Neural cell (in vitro differentiated cells): ENCODE measurements around the gene GIMAP8. TPM values are rescaled to one million over a fixed set of nuclear protein-coding genes. Genes with fewer than 3 reads are reported as not detected.

Experiments
- H2AFZ ChIP-seq: fragments of 200-600, 300-800 bp; sonication (generic), shearing (Covaris generic); 2 replicates; pipeline ENCODE4 v1.6.0; 2014; ENCODE audit warnings: low read depth, mild to moderate bottlenecking, antibody characterized with exemption, low read length, moderate library complexity
- H3F3A ChIP-seq: fragments of 200-600 bp; shearing (Covaris generic); 2 replicates; pipeline ENCODE4 v1.6.1; 2016; ENCODE audit warnings: mild to moderate bottlenecking, moderate library complexity, mixed read lengths, antibody characterized with exemption, low read length; ENCODE audit not compliant: insufficient read depth, poor library complexity, severe bottlenecking
- H3K27ac ChIP-seq: fragments of 200-600, 300-800 bp; sonication (generic), shearing (Covaris generic); 2 replicates; pipeline ENCODE4 v1.5.1; 2014; ENCODE audit warnings: mild to moderate bottlenecking, low read length, moderate library complexity
- H3K27me3 ChIP-seq: fragments of 300-800, 200-600 bp; sonication (generic), shearing (Covaris generic); 2 replicates; pipeline ENCODE4 v1.6.0; 2014; ENCODE audit warnings: mild to moderate bottlenecking, low read depth, low read length, moderate library complexity; ENCODE audit not compliant: insufficient read depth
- H3K36me3 ChIP-seq: fragments of 300-800, 200-600 bp; sonication (generic), shearing (Covaris generic); 2 replicates; pipeline ENCODE4 v1.5.1; 2014; ENCODE audit warnings: mild to moderate bottlenecking, antibody characterized with exemption, low read length, moderate library complexity; ENCODE audit not compliant: insufficient read depth
- H3K4me2 ChIP-seq: fragments of 300-800, 200-600 bp; sonication (generic), shearing (Covaris generic); 2 replicates; pipeline ENCODE4 v1.6.0; 2014; ENCODE audit warnings: mild to moderate bottlenecking, low read length
- H3K4me3 ChIP-seq: fragments of 300-800, 200-600 bp; sonication (generic), shearing (Covaris generic); 2 replicates; pipeline ENCODE4 v1.5.1; 2014; ENCODE audit warnings: mild to moderate bottlenecking, low read length, moderate library complexity
- H3K79me2 ChIP-seq: fragments of 200-600 bp; shearing (Covaris generic); replicated peaks from 2 replicates; pipeline ENCODE4 v1.6.0; 2014; ENCODE audit warnings: mild to moderate bottlenecking, low read length, moderate library complexity; ENCODE audit not compliant: insufficient read depth
- H3K9ac ChIP-seq: fragments of 300-800, 200-600 bp; sonication (generic), shearing (Covaris generic); 2 replicates; pipeline ENCODE4 v1.6.1; 2016; ENCODE audit warnings: mild to moderate bottlenecking, low read length, mixed read lengths
- H3K9me2 ChIP-seq: fragments of 200-600 bp; shearing (Covaris generic); 2 replicates; pipeline ENCODE4 v1.6.1; 2016; ENCODE audit warnings: mild to moderate bottlenecking, low read length, mixed read lengths; ENCODE audit not compliant: insufficient read depth
- H3K9me3 ChIP-seq: fragments of 200-600, 300-800 bp; sonication (generic), shearing (Covaris generic); 2 replicates; pipeline ENCODE4 v1.6.1; 2016; ENCODE audit warnings: mild to moderate bottlenecking, mixed run types, low read length, moderate library complexity, mixed read lengths
- H4K20me1 ChIP-seq: fragments of 200-600 bp; shearing (Covaris generic); 2 replicates; pipeline ENCODE4 v1.6.1; 2016; ENCODE audit warnings: mild to moderate bottlenecking, mixed run types; ENCODE audit not compliant: insufficient read depth
- CTCF ChIP-seq: fragments of 450-650 bp; IDR thresholded peaks from 2 replicates; pipeline ENCODE4 v1.5.1; 2014; ENCODE audit warnings: antibody characterized with exemption, mild to moderate bottlenecking, moderate library complexity; ENCODE audit not compliant: poor library complexity, severe bottlenecking
- EP300 ChIP-seq: fragments of 450-650 bp; conservative IDR thresholded peaks from 2 replicates; pipeline ENCODE4 v1.6.1; 2014; ENCODE audit warnings: antibody characterized with exemption, mild to moderate bottlenecking, moderate library complexity; ENCODE audit not compliant: poor library complexity, severe bottlenecking
- EZH2 ChIP-seq: fragments of 200-600, 300-800 bp; shearing (Covaris generic), sonication (generic); IDR thresholded peaks from 2 replicates; pipeline ENCODE4 v1.6.1; 2014; ENCODE audit warnings: antibody characterized with exemption, low read length, borderline replicate concordance, mild to moderate bottlenecking; ENCODE audit not compliant: insufficient read depth, poor library complexity, severe bottlenecking
- MXI1 ChIP-seq: fragments of 450-650 bp; conservative IDR thresholded peaks from 2 replicates; pipeline ENCODE4 v1.6.1; 2014; ENCODE audit warnings: antibody characterized with exemption, mild to moderate bottlenecking; ENCODE audit not compliant: poor library complexity, severe bottlenecking
- POLR2AphosphoS5 ChIP-seq: IDR thresholded peaks from 2 replicates; pipeline ENCODE4 v1.6.1; 2012
- RAD21 ChIP-seq: fragments of 450-650 bp; conservative IDR thresholded peaks from 2 replicates; pipeline ENCODE4 v1.6.1; 2014; ENCODE audit warnings: antibody characterized with exemption, mild to moderate bottlenecking, moderate library complexity
- SMC3 ChIP-seq: fragments of 450-650 bp; conservative IDR thresholded peaks from 2 replicates; pipeline ENCODE4 v1.6.1; 2014; ENCODE audit warnings: antibody characterized with exemption, mild to moderate bottlenecking, moderate library complexity; ENCODE audit not compliant: poor library complexity
- TAF1 ChIP-seq: IDR thresholded peaks from 2 replicates; pipeline ENCODE4 v1.6.1; 2012; ENCODE audit warnings: low read depth
- polyA plus RNA-seq: library from polyadenylated mRNA; depleted of rRNA; stranded (reverse); fragments of >200 nt; gene quantifications from 2 replicates; pipeline ENCODE4 v1.2.3, GENCODE V29; 2014
- TF ChIP-seq, protein P1 (sequence below): IDR thresholded peaks from 2 replicates; pipeline ENCODE4 v1.6.1; 2012; ENCODE audit warnings: borderline replicate concordance

GIMAP8 gene
- polyA plus RNA-seq, 1 donor from 2014 or later, result not detected

DNA sequence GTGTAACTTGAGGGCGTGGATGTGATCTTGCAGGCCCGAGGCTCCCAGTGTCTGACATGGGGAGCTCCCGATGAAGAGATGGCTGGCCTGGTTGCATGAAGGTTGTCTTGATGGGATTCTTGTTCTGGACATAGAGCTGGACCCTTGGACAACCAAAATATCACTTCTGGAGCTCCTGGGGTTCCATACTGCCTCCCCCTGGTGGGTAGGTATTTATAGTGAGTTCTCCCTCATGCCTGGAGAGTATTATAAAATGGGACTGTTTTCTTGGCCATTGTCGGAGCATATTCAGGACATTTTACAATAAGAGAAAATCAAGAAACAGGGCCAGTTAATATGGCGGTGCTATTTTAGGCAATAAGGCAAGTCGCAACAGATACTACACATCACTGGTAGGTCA is 32.6 kb upstream of the GIMAP8 start:
- Histone ChIP-seq H3K27ac (no peak overlapping the region), H3K9ac (no peak overlapping the region), H3K36me3 (no peaks in the 10 kb centered on the region), H3K27me3 (no peaks in the 10 kb centered on the region), H3K4me3 (no peak overlapping the region), H3K79me2 (no peaks in the 10 kb centered on the region), H2AFZ (no peak overlapping the region), H3K9me3 (no peaks in the 10 kb centered on the region), H3K9me2 (no peaks in the 10 kb centered on the region), H3F3A (no peaks in the 10 kb centered on the region), H3K4me2 (no peak overlapping the region), H4K20me1 (no peaks in the 10 kb centered on the region)
- TF ChIP-seq MXI1, result no peak
- no peak for TF ChIP-seq EP300
- no peak for TF ChIP-seq SMC3
- no peak for TF ChIP-seq CTCF
- TF ChIP-seq, protein P1, sequence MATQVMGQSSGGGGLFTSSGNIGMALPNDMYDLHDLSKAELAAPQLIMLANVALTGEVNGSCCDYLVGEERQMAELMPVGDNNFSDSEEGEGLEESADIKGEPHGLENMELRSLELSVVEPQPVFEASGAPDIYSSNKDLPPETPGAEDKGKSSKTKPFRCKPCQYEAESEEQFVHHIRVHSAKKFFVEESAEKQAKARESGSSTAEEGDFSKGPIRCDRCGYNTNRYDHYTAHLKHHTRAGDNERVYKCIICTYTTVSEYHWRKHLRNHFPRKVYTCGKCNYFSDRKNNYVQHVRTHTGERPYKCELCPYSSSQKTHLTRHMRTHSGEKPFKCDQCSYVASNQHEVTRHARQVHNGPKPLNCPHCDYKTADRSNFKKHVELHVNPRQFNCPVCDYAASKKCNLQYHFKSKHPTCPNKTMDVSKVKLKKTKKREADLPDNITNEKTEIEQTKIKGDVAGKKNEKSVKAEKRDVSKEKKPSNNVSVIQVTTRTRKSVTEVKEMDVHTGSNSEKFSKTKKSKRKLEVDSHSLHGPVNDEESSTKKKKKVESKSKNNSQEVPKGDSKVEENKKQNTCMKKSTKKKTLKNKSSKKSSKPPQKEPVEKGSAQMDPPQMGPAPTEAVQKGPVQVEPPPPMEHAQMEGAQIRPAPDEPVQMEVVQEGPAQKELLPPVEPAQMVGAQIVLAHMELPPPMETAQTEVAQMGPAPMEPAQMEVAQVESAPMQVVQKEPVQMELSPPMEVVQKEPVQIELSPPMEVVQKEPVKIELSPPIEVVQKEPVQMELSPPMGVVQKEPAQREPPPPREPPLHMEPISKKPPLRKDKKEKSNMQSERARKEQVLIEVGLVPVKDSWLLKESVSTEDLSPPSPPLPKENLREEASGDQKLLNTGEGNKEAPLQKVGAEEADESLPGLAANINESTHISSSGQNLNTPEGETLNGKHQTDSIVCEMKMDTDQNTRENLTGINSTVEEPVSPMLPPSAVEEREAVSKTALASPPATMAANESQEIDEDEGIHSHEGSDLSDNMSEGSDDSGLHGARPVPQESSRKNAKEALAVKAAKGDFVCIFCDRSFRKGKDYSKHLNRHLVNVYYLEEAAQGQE, result no peak
- TF ChIP-seq RAD21, result no peak
- TF ChIP-seq TAF1, result no peak
- TF ChIP-seq POLR2AphosphoS5, result no peak

GRCh38 chr7:150420242-150420641 is 30.2 kb upstream of the GIMAP8 start:
- Histone ChIP-seq H3K4me3 (no peak overlapping the region), H3K9me2 (no peaks in the 10 kb centered on the region), H4K20me1 (no peaks in the 10 kb centered on the region), H3K27ac (no peak overlapping the region), H3K4me2 (no peak overlapping the region), H3F3A (no peaks in the 10 kb centered on the region), H3K79me2 (no peaks in the 10 kb centered on the region), H3K9me3 (no peaks in the 10 kb centered on the region), H2AFZ (no peak overlapping the region), H3K9ac (no peak overlapping the region), H3K27me3 (no peaks in the 10 kb centered on the region), H3K36me3 (no peaks in the 10 kb centered on the region)
- TF ChIP-seq, protein P1, result no peak
- TF ChIP-seq TAF1, result no peak
- TF ChIP-seq MXI1, result no peak
- TF ChIP-seq CTCF, result no peak
- no peak for TF ChIP-seq EP300
- no peak for TF ChIP-seq RAD21
- TF ChIP-seq POLR2AphosphoS5, result no peak
- no peak for TF ChIP-seq EZH2
- no peak for TF ChIP-seq SMC3
